OCI-LY1 (cell line): ENCODE data around the gene RPL13.

ENCODE experiments used
- H2AFZ ChIP-seq: fragments of 200-600 bp; sonication (generic), shearing (Covaris generic); 2 replicates; pipeline ENCODE4 v1.6.0; 2014; ENCODE audit warnings: antibody characterized with exemption, mild to moderate bottlenecking, low read length
- H3F3A ChIP-seq: fragments of 200-600 bp; sonication (generic), shearing (Covaris generic); 2 replicates; pipeline ENCODE4 v1.6.0; 2014; ENCODE audit warnings: mild to moderate bottlenecking, antibody characterized with exemption, low read length, moderate library complexity; ENCODE audit not compliant: insufficient read depth
- H3K27ac ChIP-seq: fragments of 200-600 bp; sonication (generic); 2 replicates; pipeline ENCODE4 v1.5.1; 2014; ENCODE audit warnings: low read length, mixed run types, mild to moderate bottlenecking, low read depth; ENCODE audit not compliant: poor library complexity, severe bottlenecking
- H3K27me3 ChIP-seq: fragments of 200-600 bp; sonication (generic); 2 replicates; pipeline ENCODE4 v1.6.0; 2014; ENCODE audit warnings: antibody characterized with exemption, mild to moderate bottlenecking, low read length, moderate library complexity; ENCODE audit not compliant: insufficient read depth
- H3K36me3 ChIP-seq: fragments of 200-600 bp; sonication (generic); 2 replicates; pipeline ENCODE4 v1.6.1; 2014; ENCODE audit warnings: mild to moderate bottlenecking, antibody characterized with exemption, low read length, moderate library complexity, mixed read lengths; ENCODE audit not compliant: insufficient read depth
- H3K4me1 ChIP-seq: fragments of 200-600 bp; sonication (generic); 2 replicates; pipeline ENCODE4 v1.5.1; 2014; ENCODE audit warnings: mild to moderate bottlenecking, low read length, moderate library complexity; ENCODE audit not compliant: insufficient read depth, severe bottlenecking
- H3K4me2 ChIP-seq: fragments of 200-600 bp; sonication (generic), shearing (Covaris generic); 2 replicates; pipeline ENCODE4 v1.6.1; 2014; ENCODE audit warnings: low read length
- H3K4me3 ChIP-seq: fragments of 200-600 bp; sonication (generic); 2 replicates; pipeline ENCODE4 v1.5.1; 2014; ENCODE audit warnings: low read length, low read depth, mild to moderate bottlenecking, mixed read lengths; ENCODE audit not compliant: poor library complexity, severe bottlenecking
- H3K79me2 ChIP-seq: fragments of 200-600 bp; shearing (Covaris generic); 2 replicates; pipeline ENCODE4 v1.6.1; 2016; ENCODE audit warnings: mixed run types, low read length, mixed read lengths; ENCODE audit not compliant: insufficient read depth
- H3K9ac ChIP-seq: fragments of 200-600 bp; sonication (generic), shearing (Covaris generic); 2 replicates; pipeline ENCODE4 v1.6.1; 2014; ENCODE audit warnings: mild to moderate bottlenecking, low read length, mixed read lengths
- H3K9me2 ChIP-seq: fragments of 200-600 bp; sonication (generic), shearing (Covaris generic); 2 replicates; pipeline ENCODE4 v1.6.1; 2014; ENCODE audit warnings: low read depth, mild to moderate bottlenecking, low read length, mixed read lengths
- H3K9me3 ChIP-seq: fragments of 200-600 bp; shearing (Covaris generic); 2 replicates; pipeline ENCODE4 v1.6.1; 2014; ENCODE audit warnings: low read length, mixed read lengths
- H4K20me1 ChIP-seq: fragments of 200-600 bp; sonication (generic), shearing (Covaris generic); 2 replicates; pipeline ENCODE4 v1.6.0; 2016; ENCODE audit warnings: mild to moderate bottlenecking, low read length; ENCODE audit not compliant: insufficient read depth
- CTCF ChIP-seq: fragments of 200-600 bp; sonication (generic), shearing (Covaris generic); IDR thresholded peaks from 2 replicates; pipeline ENCODE4 v1.5.1; 2017; ENCODE audit warnings: mild to moderate bottlenecking, antibody characterized with exemption, low read length, moderate library complexity, mixed read lengths
- EZH2 ChIP-seq: fragments of 200-600 bp; sonication (generic), shearing (Covaris generic); IDR thresholded peaks from 2 replicates; pipeline ENCODE4 v1.8.0; 2017; ENCODE audit warnings: borderline replicate concordance, mixed run types, mild to moderate bottlenecking, antibody characterized with exemption, low read length, moderate library complexity, mixed read lengths

The RPL13 gene

GRCh38 chr16:89563639-89564392, 3.3 kb downstream of the RPL13 start:
- Histone ChIP-seq H3K27me3 (no peaks in the 10 kb centered on the region), H3K4me1 (peaks cover 53% of the 10 kb centered on the region), H3K79me2 (peaks cover 4% of the 10 kb centered on the region; the same call in 1 of the 2 replicates), H2AFZ (no peak overlapping the region), H3K9ac (no peak overlapping the region; the same call in 1 of the 2 replicates), H3K4me2 (peak overlapping the region; percentile 92), H3K9me2 (no peaks in the 10 kb centered on the region), H3K36me3 (peaks cover 43% of the 10 kb centered on the region), H3F3A (peaks cover 31% of the 10 kb centered on the region), H3K4me3 (peak overlapping the region; percentile 99), H4K20me1 (no peaks in the 10 kb centered on the region), H3K27ac (no peak overlapping the region), H3K9me3 (no peaks in the 10 kb centered on the region)
- TF ChIP-seq CTCF (no peak), EZH2 (no peak)

DNA sequence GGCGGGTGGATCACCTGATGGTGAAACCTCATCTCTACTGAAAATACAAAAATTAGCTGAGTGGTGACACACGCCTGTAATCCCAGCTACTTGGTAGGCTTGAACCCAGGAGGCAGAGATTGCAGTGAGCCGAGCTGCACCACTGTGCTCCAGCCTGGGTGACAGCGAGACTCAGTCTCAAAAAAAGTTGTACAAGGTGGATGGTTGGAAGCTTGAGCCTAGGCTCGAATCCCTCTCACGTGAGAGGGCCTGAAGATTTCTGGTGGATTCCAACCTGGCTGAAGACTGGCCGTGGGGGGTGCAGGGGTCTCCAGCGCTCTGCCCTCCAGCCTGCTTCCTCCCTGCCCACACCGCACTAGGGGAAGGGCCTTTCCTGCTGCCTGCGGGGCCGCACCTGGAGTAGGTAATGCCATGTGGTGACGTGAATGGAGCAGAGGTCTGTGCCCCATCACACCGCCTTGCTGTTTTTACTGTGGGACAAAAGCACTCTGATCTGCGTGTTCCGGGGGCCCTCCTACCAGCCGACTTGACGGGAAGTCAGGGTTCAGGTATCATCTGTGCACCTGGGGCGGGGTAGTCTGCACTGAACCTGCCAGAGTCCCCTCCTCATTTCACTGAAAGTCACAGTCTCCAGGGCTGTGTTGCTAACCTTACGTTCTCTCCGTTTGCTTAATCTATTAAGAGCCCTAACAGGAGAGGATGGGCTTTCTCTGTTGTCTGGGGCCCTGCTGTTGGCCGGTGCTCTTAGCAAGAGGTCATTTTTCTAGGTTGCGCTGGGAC, 4.2 kb downstream of the RPL13 start:
- Histone ChIP-seq H3K27me3 (peaks cover 4% of the 10 kb centered on the region; the same call in 1 of the 2 replicates), H3K9me3 (no peaks in the 10 kb centered on the region), H3K4me1 (peaks cover 49% of the 10 kb centered on the region), H3K4me2 (peak overlapping the region; percentile 92), H3K9ac (no peak overlapping the region; the same call in 1 of the 2 replicates), H2AFZ (no peak overlapping the region), H3K27ac (no peak overlapping the region), H4K20me1 (no peaks in the 10 kb centered on the region), H3K79me2 (peaks cover 4% of the 10 kb centered on the region; the same call in 1 of the 2 replicates), H3F3A (peaks cover 31% of the 10 kb centered on the region), H3K4me3 (peak overlapping the region; percentile 99), H3K36me3 (peaks cover 43% of the 10 kb centered on the region), H3K9me2 (no peaks in the 10 kb centered on the region)
- TF ChIP-seq CTCF (no peak), EZH2 (no peak)

DNA sequence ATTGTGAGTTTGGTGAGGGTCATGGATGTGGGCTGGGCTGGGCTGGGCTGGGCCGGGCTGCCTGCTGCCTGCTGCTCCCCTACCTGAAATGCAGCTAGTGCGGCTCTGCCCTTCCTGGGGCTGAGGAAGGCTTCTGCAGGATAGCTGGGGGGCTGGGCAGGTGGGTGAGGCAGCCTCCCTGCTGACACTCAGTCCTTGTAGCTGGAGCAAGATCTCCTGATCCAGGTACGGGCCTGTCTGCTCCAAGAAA, 4.7 kb downstream of the RPL13 start:
- peak overlapping the region; percentile 8 for H3K4me3 ChIP-seq
- no peak for TF ChIP-seq CTCF
- no peak for TF ChIP-seq EZH2

More for the DNA sequence above, 4.7 kb downstream of the RPL13 start:
- no peaks in the 10 kb centered on the region for H3K9me2 ChIP-seq
- peaks cover 4% of the 10 kb centered on the region; the same call in 1 of the 2 replicates for H3K79me2 ChIP-seq
- no peak overlapping the region for H3K27ac ChIP-seq
- H3K27me3 ChIP-seq = peaks cover 4% of the 10 kb centered on the region; the same call in 1 of the 2 replicates
- peaks cover 47% of the 10 kb centered on the region for H3K4me1 ChIP-seq
- H3K36me3 ChIP-seq = peaks cover 43% of the 10 kb centered on the region
- H3K9ac ChIP-seq = no peak overlapping the region
- H2AFZ ChIP-seq = no peak overlapping the region
- no peaks in the 10 kb centered on the region for H4K20me1 ChIP-seq
- peaks cover 31% of the 10 kb centered on the region for H3F3A ChIP-seq
- H3K9me3 ChIP-seq = no peaks in the 10 kb centered on the region
- H3K4me2 ChIP-seq = peak overlapping the region; percentile 92
